ENCODE measurements around the gene SLC38A11. TPM values are rescaled to one million over a fixed set of nuclear protein-coding genes. Genes with fewer than 3 reads are reported as not detected.

The SLC38A11 gene
- total and polyA plus RNA-seq, 2 of the 13 experiments (the other 11 are each of a cell fraction or from before 2014, with no cell fraction given): 14.0 to 14.3 TPM

- TF ChIP-seq ZNF446 (CRISPR knock-in tag; IDR thresholded peaks at IDR 0.05): no peak
- no peak for TF ChIP-seq HNRNPK (IDR thresholded peaks at IDR 0.05; ENCODE audit: low read depth, low read length, poor library complexity, severe bottlenecking)
- no peak for TF ChIP-seq ZNF775 (CRISPR knock-in tag; IDR thresholded peaks at IDR 0.05; ENCODE audit: borderline replicate concordance)
- TF ChIP-seq GPBP1L1 (CRISPR knock-in tag; IDR thresholded peaks at IDR 0.05): no peak
- TF ChIP-seq NCOR1 (IDR thresholded peaks at IDR 0.05; ENCODE audit: borderline replicate concordance, low read length): peak; percentile 51; the same call in 1 of the 2 replicates
- TF ChIP-seq ZNF629 (CRISPR knock-in tag; conservative IDR thresholded peaks at IDR 0.05): no peak
- TF ChIP-seq SMC3 (IDR thresholded peaks at IDR 0.05; ENCODE audit: low read length): peak; percentile 87
- no peak for TF ChIP-seq ZNF766 (CRISPR knock-in tag; IDR thresholded peaks at IDR 0.05; ENCODE audit: borderline replicate concordance)
- TF ChIP-seq ZNF34 (CRISPR knock-in tag; IDR thresholded peaks at IDR 0.05; ENCODE audit: borderline replicate concordance): no peak
- 0 out of 2 replicates have a peak, but pooled peaks have one; percentile 53 for TF ChIP-seq THAP7 (CRISPR knock-in tag; IDR thresholded peaks at IDR 0.05)
- TF ChIP-seq ZNF879 (CRISPR knock-in tag; IDR thresholded peaks at IDR 0.05): no peak
- peak; percentile 62 for TF ChIP-seq ZNF263 (CRISPR knock-in tag; IDR thresholded peaks at IDR 0.05)
- TF ChIP-seq E2F1 (CRISPR knock-in tag; IDR thresholded peaks at IDR 0.05): 0 out of 2 replicates have a peak, but pooled peaks have one; percentile 37
- TF ChIP-seq CCDC6 (CRISPR knock-in tag; IDR thresholded peaks at IDR 0.05): no peak; the same call in 1 of the 2 replicates
- TF ChIP-seq ZNF781 (CRISPR knock-in tag; IDR thresholded peaks at IDR 0.05; ENCODE audit: borderline replicate concordance, not compliant biosample characterization): peak; percentile 65
- peak; percentile 38; the same call in 1 of the 2 replicates for TF ChIP-seq DRAP1 (CRISPR knock-in tag; IDR thresholded peaks at IDR 0.05)
- TF ChIP-seq ZNF468 (CRISPR knock-in tag; IDR thresholded peaks at IDR 0.05): peak; percentile 36; the same call in 1 of the 2 replicates
- TF ChIP-seq WIZ (CRISPR knock-in tag; IDR thresholded peaks at IDR 0.05): 0 out of 2 replicates have a peak, but pooled peaks have one; percentile 20
- no peak for TF ChIP-seq ZBTB43 (CRISPR knock-in tag; conservative IDR thresholded peaks at IDR 0.05)
Observed at GRCh38 chr2:164913640-164914350, 41.5 kb downstream of the SLC38A11 start (continued).

Data from HepG2 (cell line).